Astrocyte of the cerebellum (primary cell): ENCODE results near the gene RFC1.
"Not testable (repeated sequence)": the region's sequence is repeated elsewhere in the genome, so short reads cannot be mapped to it uniquely, and the experiment has no call there.

ENCODE experiments used
- DNase-seq: peaks from one replicate; pipeline ENCODE4 v3.0.0-alpha.2; 2011; ENCODE audit warnings: low read depth
- H3K4me3 ChIP-seq: 2 replicates; pipeline ENCODE4 v1.5.1; 2011; ENCODE audit warnings: mild to moderate bottlenecking, low read depth, low read length, moderate library complexity
- in situ Hi-C: cut with HindIII; loops from 2 replicates; pipeline ENCODE4 v1.10.0; 2017; ENCODE audit warnings: low sequenced_read_pairs
- TF ChIP-seq, protein P1 (sequence below): IDR thresholded peaks from 2 replicates; pipeline ENCODE4 v1.5.1; 2012; ENCODE audit warnings: low read length, low read depth, moderate library complexity, mild to moderate bottlenecking; ENCODE audit errors: missing control alignments

The RFC1 gene

DNA sequence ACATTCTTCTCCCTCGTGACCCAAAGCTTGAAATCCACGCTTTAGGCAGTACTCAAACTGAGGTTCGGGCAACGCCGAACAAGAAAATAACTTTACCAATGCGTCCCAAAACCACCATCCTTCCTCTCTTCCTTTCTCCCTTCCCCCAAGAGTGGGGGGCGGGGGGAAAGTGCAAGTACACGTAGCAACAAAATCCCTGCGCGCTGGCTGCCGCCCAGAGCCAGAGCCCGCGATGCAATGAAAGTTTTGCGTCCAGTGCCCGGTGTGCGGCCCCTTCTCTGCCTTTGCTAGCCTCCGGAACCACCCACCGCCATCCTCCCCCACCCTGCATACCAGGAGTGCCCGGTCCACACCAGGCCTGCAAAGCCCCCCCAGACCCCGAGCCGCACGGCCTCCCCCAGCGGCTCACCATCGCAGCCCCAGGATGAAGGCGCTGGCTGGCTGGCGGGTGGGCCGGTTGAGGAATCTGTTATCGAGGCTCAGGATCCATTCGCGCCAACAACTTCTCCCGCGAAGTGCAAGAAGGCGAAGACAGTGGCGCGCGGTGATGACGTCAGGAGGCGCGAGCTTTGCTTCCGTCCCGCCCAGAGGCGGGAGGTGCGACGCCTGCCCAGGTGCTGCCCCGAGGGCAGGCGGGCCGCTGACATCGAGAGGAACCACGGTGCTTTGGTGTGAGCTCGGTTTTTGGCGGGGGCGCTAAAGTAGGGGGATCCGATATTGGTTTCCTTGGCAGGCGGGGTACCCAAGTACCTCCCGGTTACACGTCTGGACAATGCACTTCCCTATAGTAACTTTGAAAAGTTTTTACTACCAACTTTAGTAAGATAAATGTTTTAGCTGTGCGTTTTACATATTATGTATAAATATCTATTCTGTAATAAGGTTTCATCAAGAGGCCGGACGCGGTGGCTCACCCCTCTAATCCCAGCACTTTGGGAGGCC, at the start of gene RFC1:
Gene RFC1, minus strand, starts transcription at position 533 of the 942 bp plus-strand sequence. Its CDS starts 121 bp downstream, at position 412.
- peak within 1 kb of the TSS; percentile 96 for H3K4me3 ChIP-seq
- TF ChIP-seq, protein P1, sequence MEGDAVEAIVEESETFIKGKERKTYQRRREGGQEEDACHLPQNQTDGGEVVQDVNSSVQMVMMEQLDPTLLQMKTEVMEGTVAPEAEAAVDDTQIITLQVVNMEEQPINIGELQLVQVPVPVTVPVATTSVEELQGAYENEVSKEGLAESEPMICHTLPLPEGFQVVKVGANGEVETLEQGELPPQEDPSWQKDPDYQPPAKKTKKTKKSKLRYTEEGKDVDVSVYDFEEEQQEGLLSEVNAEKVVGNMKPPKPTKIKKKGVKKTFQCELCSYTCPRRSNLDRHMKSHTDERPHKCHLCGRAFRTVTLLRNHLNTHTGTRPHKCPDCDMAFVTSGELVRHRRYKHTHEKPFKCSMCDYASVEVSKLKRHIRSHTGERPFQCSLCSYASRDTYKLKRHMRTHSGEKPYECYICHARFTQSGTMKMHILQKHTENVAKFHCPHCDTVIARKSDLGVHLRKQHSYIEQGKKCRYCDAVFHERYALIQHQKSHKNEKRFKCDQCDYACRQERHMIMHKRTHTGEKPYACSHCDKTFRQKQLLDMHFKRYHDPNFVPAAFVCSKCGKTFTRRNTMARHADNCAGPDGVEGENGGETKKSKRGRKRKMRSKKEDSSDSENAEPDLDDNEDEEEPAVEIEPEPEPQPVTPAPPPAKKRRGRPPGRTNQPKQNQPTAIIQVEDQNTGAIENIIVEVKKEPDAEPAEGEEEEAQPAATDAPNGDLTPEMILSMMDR, result no peak
- DNase-seq, result peak; percentile 83
- in situ Hi-C loops, result no loop called here

DNA sequence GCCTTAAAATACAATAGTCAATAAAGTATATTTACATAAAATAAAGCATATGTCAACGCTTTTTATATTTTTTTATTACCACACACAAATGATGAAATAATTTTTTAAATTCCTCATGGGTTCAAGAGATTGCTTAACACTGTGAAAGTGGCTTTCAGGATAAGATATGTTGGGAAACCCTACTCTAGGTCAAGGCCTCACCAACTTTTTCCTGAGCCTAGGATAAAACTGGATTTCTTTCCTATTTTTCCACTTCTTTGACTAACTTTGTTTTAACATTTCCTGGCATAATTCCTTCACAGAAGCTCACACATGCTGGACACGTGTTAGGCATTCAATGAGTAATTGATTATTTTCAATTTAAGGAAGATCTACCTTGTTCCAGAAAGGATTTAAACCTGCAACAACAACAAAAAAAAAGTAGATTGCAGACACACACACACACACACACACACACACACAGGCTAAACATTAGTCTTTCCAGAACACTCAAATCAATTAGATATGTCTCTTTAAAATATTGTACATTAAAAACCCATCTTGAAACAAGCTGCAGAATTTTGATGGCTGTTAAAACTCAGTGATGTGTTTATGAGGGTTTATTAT, 49.6 kb upstream of the RFC1 start:
- in situ Hi-C loops, result no loop called here
- TF ChIP-seq, protein P1, result no peak
- H3K4me3 ChIP-seq, result no peak overlapping the region
- DNase-seq, result no peak

- DNase-seq, in situ Hi-C loops, H3K4me3 ChIP-seq: not testable (repeated sequence)
Observed at GRCh38 chr4:39411561-39411960, 45.4 kb upstream of the RFC1 start.

GRCh38 chr4:39410415-39410814, 44.3 kb upstream of the RFC1 start:
- DNase-seq, result no peak
- TF ChIP-seq, protein P1, result peak; percentile 16
- H3K4me3 ChIP-seq, result no peak overlapping the region
- in situ Hi-C loops, result no loop called here

- DNase-seq, result no peak
- H3K4me3 ChIP-seq, result no peak overlapping the region
- TF ChIP-seq, protein P1, result no peak
- in situ Hi-C loops, result no loop called here
Observed at GRCh38 chr4:39407584-39407885, 41.4 kb upstream of the RFC1 start.

DNA sequence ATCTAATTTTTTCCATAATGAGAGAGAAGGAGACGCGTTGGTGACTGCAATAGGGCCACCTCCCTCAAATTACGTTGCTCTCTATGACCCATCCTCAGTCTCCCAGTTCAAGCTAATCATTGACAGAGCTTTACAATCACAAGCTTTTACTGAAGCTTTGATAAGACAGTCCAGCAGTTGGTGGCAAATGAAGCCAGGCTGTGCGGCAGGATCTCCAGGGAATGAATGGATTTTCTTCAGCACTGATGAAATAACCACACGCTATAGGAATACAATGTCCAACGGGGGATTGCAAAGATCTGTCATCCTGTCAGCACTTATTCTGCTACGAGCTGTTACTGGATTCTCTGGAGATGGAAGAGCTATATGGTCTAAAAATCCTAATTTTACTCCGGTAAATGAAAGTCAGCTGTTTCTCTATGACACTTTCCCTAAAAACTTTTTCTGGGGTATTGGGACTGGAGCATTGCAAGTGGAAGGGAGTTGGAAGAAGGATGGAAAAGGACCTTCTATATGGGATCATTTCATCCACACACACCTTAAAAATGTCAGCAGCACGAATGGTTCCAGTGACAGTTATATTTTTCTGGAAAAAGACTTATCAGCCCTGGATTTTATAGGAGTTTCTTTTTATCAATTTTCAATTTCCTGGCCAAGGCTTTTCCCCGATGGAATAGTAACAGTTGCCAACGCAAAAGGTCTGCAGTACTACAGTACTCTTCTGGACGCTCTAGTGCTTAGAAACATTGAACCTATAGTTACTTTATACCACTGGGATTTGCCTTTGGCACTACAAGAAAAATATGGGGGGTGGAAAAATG, 40.8 kb upstream of the RFC1 start, which contains the start of gene KLB:
Gene KLB, plus strand, starts transcription at position 168 of the 821 bp plus-strand sequence. Its CDS starts 20 bp downstream, at position 188.
- TF ChIP-seq, protein P1, result no peak
- DNase-seq, result no peak
- in situ Hi-C loops, result no loop called here
- H3K4me3 ChIP-seq, result no peak within 1 kb of the TSS

DNA sequence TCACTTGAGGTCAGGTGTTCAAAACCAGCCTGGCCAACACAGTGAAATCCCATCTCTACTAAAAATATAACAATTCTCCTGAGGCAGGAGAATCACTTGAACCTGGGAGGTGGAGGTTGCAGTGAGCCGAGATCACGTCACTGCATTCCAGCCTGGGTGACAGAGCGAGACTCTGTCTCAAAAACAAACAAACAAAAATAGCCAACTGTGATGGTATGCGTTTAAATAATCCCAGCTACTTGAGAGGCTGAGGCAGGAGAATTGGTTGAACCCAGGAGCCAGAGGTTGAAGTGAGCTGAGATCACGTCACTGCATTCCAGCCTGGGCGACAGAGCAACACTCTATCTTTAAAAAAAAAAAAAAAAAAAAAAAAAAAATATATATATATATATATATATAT, 35.5 kb upstream of the RFC1 start:
- in situ Hi-C loops, H3K4me3 ChIP-seq, DNase-seq: not testable (repeated sequence)
